ENCODE results near the gene GABRB1. TPM values are rescaled to one million over a fixed set of nuclear protein-coding genes. Genes with fewer than 3 reads are reported as not detected.

GABRB1 gene
- polyA plus RNA-seq, 2 of the 4 experiments (the other 2 are of a cell fraction): not detected

DNA sequence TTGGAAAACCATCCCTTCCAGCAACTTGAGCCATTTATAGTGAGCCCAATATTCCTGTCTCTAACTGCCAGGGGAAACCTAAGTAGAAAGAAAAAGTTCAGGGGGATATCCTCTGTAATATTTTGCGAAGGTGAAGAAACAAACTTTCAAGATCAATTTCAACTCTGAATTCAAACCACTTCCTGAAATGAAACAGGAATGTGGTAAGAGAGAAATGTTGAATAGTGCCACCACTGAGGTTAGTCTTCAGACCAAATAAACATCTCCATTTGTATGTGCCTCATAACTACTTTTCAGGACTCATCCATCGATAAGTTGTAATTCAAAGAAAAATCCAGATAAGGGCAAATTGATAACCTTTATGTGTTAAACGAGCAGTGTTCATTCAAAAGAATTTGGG, 128.7 kb downstream of the GABRB1 start:
- Histone ChIP-seq H3K4me3 (no peak overlapping the region), H3K27ac (no peak overlapping the region), H3K4me2 (no peak overlapping the region), H3K9me3 (no peaks in the 10 kb centered on the region), H3K4me1 (no peaks in the 10 kb centered on the region)
- DNase-seq (ENCODE audit: low read depth in 1 of 2, low spot score in 1 of 2) (no peak), FAIRE-seq (no peak), ATAC-seq (no peak)
- WGBS (ENCODE audit: missing lambda C conversion rate): 4% methylated on average over 3 of the region's 3 CpGs
- CTCF ChIA-PET: no interaction called here
- POLR2A ChIA-PET: no interaction called here
- TF ChIP-seq, protein P1, sequence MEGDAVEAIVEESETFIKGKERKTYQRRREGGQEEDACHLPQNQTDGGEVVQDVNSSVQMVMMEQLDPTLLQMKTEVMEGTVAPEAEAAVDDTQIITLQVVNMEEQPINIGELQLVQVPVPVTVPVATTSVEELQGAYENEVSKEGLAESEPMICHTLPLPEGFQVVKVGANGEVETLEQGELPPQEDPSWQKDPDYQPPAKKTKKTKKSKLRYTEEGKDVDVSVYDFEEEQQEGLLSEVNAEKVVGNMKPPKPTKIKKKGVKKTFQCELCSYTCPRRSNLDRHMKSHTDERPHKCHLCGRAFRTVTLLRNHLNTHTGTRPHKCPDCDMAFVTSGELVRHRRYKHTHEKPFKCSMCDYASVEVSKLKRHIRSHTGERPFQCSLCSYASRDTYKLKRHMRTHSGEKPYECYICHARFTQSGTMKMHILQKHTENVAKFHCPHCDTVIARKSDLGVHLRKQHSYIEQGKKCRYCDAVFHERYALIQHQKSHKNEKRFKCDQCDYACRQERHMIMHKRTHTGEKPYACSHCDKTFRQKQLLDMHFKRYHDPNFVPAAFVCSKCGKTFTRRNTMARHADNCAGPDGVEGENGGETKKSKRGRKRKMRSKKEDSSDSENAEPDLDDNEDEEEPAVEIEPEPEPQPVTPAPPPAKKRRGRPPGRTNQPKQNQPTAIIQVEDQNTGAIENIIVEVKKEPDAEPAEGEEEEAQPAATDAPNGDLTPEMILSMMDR (IDR thresholded peaks at IDR 0.05): no peak
- TF ChIP-seq EP300 (IDR thresholded peaks at IDR 0.05) (no peak), TP53 (CRISPR knock-in tag; IDR thresholded peaks at IDR 0.05) (no peak), POLR2AphosphoS2 (conservative IDR thresholded peaks at IDR 0.05; ENCODE audit: low read length) (no peak), MAFK (IDR thresholded peaks at IDR 0.05; ENCODE audit: partially characterized antibody) (no peak), BHLHE40 (IDR thresholded peaks at IDR 0.05; ENCODE audit: low read depth, low read length) (no peak), ZFP36 (IDR thresholded peaks at IDR 0.05; ENCODE audit: borderline replicate concordance, partially characterized antibody) (no peak), POLR2A (IDR thresholded peaks at IDR 0.05; ENCODE audit: low read length) (no peak), TFCP2L1 (CRISPR knock-in tag; IDR thresholded peaks at IDR 0.05) (no peak)
- TF ChIP-seq, protein P2, sequence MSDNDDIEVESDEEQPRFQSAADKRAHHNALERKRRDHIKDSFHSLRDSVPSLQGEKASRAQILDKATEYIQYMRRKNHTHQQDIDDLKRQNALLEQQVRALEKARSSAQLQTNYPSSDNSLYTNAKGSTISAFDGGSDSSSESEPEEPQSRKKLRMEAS (IDR thresholded peaks at IDR 0.05): no peak

DNA sequence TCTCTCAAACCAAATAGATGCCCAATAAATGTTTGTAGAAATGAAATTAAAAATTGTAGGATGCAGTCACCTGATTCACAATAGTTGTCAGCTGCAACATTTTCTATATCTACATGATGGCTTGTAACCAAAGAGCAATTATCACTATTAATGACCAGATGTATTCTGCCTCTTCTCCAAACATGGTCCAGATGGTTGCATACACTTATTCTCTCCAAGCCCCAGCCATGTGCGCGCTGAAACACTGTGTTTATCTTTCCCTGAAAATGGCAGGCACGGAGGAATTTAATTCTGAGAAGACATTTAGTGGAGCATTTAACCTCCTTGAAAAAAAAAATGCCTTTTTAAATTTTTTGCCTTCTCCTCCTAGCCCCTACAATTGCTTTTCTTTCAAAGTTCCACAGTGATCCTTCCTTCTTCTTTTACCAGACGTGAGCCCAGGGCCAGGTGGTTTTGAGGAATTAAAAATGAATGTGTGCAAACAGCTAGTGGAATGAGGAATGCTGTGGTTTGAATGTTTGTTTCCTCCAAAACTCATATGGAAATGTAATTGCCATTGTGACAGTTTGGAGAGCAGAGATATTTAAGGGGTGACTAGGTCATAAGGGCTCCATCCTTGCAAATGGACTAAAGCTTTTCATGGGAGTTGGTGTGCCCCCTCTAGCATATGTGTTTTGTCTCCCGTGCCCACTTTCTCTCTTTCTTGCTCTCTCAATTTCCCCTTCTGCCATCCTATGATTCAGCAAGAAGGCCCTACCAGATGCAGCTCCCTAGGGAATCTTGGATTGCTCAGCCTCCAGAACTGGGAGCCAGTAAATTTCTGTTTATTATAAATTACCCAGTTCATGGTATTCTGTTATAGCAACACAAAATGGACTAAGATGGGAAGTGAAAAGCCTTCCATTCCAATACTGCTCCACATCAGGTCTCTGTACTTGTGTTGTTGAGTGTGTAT, 136.0 kb downstream of the GABRB1 start:
- H3K4me3 ChIP-seq: no peak overlapping the region
- POLR2A ChIA-PET: no interaction called here

More for the DNA sequence above, 136.0 kb downstream of the GABRB1 start:
- TF ChIP-seq, protein P3, sequence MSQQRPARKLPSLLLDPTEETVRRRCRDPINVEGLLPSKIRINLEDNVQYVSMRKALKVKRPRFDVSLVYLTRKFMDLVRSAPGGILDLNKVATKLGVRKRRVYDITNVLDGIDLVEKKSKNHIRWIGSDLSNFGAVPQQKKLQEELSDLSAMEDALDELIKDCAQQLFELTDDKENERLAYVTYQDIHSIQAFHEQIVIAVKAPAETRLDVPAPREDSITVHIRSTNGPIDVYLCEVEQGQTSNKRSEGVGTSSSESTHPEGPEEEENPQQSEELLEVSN (IDR thresholded peaks at IDR 0.05; ENCODE audit: borderline replicate concordance, low read depth): no peak
- TF ChIP-seq, protein P4, sequence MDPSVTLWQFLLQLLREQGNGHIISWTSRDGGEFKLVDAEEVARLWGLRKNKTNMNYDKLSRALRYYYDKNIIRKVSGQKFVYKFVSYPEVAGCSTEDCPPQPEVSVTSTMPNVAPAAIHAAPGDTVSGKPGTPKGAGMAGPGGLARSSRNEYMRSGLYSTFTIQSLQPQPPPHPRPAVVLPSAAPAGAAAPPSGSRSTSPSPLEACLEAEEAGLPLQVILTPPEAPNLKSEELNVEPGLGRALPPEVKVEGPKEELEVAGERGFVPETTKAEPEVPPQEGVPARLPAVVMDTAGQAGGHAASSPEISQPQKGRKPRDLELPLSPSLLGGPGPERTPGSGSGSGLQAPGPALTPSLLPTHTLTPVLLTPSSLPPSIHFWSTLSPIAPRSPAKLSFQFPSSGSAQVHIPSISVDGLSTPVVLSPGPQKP (IDR thresholded peaks at IDR 0.05; ENCODE audit: low read depth, low read length): no peak
- TF ChIP-seq, protein P5, sequence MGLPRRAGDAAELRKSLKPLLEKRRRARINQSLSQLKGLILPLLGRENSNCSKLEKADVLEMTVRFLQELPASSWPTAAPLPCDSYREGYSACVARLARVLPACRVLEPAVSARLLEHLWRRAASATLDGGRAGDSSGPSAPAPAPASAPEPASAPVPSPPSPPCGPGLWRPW (IDR thresholded peaks at IDR 0.05): no peak
- TF ChIP-seq CEBPB (IDR thresholded peaks at IDR 0.05) (no peak), NPAS2 (CRISPR knock-in tag; IDR thresholded peaks at IDR 0.05; ENCODE audit: borderline replicate concordance) (no peak), KDM5A (IDR thresholded peaks at IDR 0.05) (no peak), POLR2AphosphoS2 (conservative IDR thresholded peaks at IDR 0.05; ENCODE audit: low read length) (no peak), EHMT2 (IDR thresholded peaks at IDR 0.05; ENCODE audit: low read depth) (no peak), HOXB13 (CRISPR knock-in tag; IDR thresholded peaks at IDR 0.05; ENCODE audit: low read depth) (no peak), TP53 (CRISPR knock-in tag; IDR thresholded peaks at IDR 0.05) (no peak), ESRRA (IDR thresholded peaks at IDR 0.05; ENCODE audit: borderline replicate concordance, low read length) (no peak), CBX8 (IDR thresholded peaks at IDR 0.05) (no peak), HOXB5 (CRISPR knock-in tag; IDR thresholded peaks at IDR 0.05) (no peak), JUN (IDR thresholded peaks at IDR 0.05) (no peak), NFE2L2 (conservative IDR thresholded peaks at IDR 0.05; ENCODE audit: low read length) (no peak), EHF (CRISPR knock-in tag; IDR thresholded peaks at IDR 0.05) (no peak)
- TF ChIP-seq, protein P6, sequence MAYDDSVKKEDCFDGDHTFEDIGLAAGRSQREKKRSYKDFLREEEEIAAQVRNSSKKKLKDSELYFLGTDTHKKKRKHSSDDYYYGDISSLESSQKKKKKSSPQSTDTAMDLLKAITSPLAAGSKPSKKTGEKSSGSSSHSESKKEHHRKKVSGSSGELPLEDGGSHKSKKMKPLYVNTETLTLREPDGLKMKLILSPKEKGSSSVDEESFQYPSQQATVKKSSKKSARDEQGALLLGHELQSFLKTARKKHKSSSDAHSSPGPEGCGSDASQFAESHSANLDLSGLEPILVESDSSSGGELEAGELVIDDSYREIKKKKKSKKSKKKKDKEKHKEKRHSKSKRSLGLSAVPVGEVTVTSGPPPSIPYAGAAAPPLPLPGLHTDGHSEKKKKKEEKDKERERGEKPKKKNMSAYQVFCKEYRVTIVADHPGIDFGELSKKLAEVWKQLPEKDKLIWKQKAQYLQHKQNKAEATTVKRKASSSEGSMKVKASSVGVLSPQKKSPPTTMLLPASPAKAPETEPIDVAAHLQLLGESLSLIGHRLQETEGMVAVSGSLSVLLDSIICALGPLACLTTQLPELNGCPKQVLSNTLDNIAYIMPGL (CRISPR knock-in tag; IDR thresholded peaks at IDR 0.05; ENCODE audit: borderline replicate concordance): no peak
- FAIRE-seq (no peak), DNase-seq (ENCODE audit: low read depth in 1 of 2, low spot score in 1 of 2) (no peak), ATAC-seq (no peak)
- Histone ChIP-seq H3K9me3 (no peaks in the 10 kb centered on the region), H3K27ac (no peak overlapping the region), H3K4me2 (no peak overlapping the region), H3K4me1 (no peaks in the 10 kb centered on the region)
- CTCF ChIA-PET: no interaction called here
- WGBS (ENCODE audit: missing lambda C conversion rate): 14% methylated on average over 5 of the region's 5 CpGs
